Testis (tissue), 2 donors: ENCODE data around the gene LHFPL3.

ENCODE experiments used
- POLR2A ChIP-seq: fragments of 450-650 bp; IDR thresholded peaks from one replicate; pipeline ENCODE4 v1.6.1; 2017; ENCODE audit warnings: antibody characterized with exemption, mild to moderate bottlenecking, moderate library complexity
- TF ChIP-seq, protein P1 (sequence below), 3 experiments: fragments of 450-650 bp in 2 of 3; fragments of 200-600 bp in 1 of 3; sonication (generic) in 1 of 3; IDR thresholded peaks; one replicate each; pipeline ENCODE4 v1.5.1; 2016 to 2019; ENCODE audit warnings: antibody characterized with exemption in 3 of 3, mild to moderate bottlenecking in 2 of 3, moderate library complexity in 1 of 3

DNA sequence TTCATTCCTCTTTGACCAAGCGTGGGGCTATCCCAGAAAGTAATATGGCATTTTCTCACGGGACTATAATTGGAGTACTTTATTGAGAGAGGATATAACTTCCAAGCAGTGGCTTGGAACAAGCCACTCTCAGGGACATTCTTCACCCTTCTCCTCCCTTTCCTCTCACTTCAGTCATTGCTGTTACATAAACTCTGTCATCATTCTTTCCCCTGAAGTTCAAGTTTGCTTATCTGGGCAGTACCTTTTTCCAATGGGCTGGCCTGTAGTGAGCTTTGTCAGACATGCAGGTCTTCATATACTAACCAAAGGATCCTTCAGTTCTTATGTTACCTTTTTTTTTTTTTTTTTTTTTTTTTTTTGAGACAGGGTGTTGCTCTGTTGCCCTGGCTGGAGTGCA lies 626.9 kb downstream of the LHFPL3 start:
- TF ChIP-seq, protein P1, sequence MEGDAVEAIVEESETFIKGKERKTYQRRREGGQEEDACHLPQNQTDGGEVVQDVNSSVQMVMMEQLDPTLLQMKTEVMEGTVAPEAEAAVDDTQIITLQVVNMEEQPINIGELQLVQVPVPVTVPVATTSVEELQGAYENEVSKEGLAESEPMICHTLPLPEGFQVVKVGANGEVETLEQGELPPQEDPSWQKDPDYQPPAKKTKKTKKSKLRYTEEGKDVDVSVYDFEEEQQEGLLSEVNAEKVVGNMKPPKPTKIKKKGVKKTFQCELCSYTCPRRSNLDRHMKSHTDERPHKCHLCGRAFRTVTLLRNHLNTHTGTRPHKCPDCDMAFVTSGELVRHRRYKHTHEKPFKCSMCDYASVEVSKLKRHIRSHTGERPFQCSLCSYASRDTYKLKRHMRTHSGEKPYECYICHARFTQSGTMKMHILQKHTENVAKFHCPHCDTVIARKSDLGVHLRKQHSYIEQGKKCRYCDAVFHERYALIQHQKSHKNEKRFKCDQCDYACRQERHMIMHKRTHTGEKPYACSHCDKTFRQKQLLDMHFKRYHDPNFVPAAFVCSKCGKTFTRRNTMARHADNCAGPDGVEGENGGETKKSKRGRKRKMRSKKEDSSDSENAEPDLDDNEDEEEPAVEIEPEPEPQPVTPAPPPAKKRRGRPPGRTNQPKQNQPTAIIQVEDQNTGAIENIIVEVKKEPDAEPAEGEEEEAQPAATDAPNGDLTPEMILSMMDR (IDR thresholded peaks at IDR 0.05), result no peak
- TF ChIP-seq POLR2A, result no peak
